HG03045 (cell line): ENCODE data around the gene TCOF1.

ENCODE experiments used
- ATAC-seq: cut with Tn5 transposase; IDR thresholded peaks from one replicate; pipeline ENCODE4 v1.9.1; 2021; ENCODE audit warnings: mild to moderate bottlenecking, moderate library complexity; ENCODE audit not compliant: unreplicated experiment

TCOF1 gene

DNA sequence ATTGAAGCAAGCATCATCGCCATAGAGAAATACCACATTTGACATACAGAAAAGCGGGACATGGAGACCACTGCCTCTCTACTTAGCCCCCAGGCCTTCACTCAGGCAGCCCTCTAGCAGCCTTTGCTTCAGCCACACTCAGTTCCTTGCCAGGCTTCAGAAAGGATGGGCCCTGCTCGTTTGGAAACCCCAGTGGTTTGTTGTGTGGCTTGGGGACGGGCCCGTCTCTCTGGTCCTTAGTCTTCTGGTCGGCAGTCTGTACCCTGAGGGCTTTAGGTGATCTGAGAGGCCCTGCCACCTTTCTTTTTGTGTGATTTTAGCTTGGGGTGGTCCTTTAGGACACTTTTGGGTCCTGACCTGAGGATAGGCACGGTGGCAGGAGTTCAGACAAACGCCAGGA is 33.7 kb upstream of the TCOF1 start:
- ATAC-seq, result no peak

DNA sequence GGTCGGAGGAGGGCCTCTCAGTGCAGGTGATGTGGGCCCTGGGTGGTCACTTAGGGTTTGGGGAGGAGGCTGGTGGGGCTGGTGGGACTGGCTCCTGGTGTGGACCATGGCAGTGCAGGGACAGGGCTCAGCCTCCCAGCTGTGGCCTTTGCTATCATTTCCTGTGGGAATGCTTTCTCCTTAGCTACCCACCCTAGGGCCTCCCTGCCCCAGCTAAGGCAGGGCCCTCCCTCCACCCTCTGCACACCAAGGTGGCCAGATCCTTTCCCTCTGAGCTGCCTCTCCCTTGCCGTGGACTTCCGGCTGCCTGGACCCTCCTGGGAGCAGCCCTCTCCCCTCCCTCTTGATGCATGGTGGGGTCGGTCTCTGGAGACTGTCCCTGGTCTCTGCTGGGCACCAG is 32.1 kb upstream of the TCOF1 start:
- no peak for ATAC-seq

DNA sequence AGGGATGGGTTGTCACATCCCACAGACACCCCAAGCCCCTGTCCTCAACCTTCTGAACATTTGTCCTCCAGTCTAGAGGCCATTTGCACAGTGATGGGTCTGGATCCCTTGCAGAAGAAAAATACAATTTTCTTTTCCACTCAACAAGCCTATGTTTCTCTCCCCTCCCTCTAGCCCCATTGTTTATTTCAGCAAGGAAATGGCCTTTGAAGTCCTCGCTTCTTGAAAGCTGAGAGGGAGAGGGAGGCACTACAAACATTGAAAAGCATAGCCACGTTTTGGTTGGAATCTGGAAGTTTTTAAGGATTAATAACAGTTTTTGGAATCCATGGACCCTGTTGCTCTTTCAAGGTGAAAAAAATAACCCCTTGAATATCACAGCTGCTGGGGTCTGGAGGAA is 30.8 kb upstream of the TCOF1 start:
- no peak for ATAC-seq

DNA sequence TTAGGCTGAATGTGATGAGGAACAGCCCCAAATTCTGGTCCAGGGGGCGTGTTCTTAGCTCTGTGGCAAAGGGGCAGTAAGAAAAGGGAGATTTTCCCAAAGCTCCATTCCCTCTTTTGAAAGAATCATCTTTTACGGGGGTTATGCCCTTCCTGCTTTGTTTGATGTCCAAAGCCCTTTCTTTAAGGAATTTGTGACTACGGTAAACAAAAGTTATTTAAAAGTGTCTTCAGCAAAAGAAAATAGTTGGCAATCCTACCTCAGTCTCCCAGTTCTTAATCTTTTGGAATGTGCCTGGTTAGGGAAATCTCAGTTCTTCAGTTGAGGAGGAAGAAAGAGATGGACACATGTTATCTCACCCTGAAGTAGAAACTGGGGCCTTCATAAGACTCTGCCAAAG is 30.4 kb upstream of the TCOF1 start:
- no peak for ATAC-seq

DNA sequence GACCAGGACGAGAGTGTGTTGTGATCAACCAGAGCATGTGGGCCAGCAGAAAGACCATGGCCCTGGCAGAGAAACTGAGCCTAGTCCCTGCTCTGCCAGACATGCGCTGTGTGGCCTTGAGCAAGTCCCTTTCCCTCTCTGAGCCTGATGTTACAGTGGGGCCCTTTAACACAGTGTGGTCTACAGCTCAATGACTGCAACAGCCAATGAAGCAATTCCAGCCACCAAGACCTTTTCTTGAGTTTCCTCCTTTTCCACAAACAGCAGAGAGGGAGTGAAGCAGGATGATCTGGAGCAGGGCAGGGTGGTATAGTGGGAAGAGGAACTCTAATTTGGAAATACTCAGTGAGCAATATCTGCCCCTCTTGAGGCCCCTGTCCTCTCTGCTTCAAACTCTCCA is 29.0 kb upstream of the TCOF1 start:
- no peak for ATAC-seq

DNA sequence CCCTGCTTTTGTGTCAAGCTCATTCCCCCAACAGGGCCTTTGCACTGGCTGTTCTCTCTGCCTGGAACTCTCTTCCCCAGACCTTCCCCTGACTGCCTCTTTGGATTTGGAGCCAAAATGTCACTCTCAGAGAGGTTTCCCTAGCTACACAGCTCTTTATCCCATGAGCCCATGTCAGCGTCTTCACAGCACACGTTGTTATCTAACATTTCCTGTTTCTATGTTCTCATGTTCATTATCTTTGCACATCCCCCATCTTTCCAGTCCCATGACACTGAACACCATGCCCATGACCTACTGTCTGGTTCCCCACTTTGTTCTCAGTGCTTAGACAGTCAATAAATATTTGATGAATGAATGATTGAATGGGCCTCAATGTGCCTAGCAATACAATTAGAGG is 28.5 kb upstream of the TCOF1 start:
- no peak for ATAC-seq

DNA sequence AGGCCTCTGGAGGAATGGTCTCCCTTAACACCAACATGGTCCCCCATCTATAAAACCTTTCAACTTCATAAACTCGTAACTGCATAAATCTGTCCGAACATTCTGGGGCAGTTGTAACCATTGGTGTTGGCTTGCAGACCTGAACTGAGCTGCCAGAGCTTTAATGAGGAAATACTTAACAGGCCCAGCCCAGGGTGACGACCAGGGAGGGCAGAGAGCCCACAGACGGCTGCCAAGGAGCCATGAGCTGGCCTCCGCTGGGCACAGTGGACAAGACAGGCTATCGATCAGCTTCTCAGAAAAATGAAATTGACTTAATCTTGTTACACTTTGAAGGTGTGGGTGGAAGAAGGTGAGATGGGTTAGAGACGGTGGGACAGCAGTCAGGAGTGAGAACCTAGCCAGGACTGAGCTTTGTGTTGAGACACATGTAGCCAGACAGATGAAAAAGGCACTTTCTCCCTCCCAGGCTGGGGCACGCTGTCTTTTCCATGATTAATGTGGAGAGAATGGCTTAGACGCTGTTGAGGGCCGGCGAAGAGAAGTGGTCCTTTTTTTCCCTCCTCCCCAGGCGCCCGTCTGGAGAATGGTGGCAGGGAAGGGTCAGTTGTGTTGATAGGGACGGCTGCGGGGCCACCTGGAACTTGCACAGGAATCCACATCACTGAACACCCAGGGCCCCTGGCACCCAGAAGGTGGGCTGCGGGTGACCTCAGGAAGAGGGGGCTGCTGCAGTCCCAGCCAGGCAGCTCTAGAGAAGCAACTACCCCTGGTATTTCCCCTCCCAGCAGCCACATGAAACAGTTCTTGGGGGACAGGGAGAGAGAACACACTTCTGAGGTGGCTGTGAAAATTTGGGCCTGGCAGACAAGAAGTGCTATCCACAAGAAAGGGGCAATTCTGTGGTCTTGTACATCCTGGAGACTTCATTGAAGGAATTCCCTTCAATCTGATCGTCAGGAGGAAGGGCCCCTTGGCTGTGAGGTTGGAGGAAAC is 27.3 kb upstream of the TCOF1 start:
- no peak for ATAC-seq

DNA sequence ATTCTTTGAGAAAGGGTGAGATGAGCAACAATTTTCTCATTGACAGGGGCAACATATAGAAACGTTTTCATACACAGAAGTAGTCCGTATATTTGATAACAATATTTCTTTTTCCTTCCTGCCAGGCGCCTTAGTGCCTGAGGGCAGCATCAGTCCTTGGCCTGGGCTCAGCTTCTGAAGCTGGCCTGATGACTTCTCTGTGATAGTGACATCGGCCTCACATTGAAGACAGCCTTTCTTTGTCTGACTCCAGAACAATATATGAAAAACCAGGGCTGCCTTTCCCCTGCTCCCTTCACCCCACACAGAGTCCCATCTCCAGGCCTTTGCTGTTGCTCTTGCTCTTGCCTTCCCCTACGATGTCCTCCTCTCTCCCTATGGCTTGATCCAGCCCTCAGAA is 24.1 kb upstream of the TCOF1 start:
- ATAC-seq, result no peak

DNA sequence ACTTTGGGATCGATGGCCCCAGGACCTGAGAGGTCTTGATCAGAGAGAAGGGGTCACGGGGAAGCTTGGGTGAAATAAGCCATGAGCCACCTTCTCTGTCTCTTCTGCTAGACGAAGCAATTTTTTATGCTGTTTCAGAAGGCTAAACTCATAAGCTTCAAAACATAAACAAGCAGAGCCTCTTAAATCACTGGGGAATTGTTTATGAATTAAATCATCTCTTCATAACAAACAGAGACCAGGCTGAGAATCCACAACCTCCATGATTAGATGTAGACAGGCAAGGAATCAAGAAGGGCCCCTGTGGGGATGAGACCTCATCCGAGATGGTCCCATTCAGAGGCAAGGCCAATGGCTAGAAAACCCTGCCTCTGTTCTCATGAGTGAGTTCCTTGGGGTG is 21.7 kb upstream of the TCOF1 start:
- ATAC-seq, result no peak

DNA sequence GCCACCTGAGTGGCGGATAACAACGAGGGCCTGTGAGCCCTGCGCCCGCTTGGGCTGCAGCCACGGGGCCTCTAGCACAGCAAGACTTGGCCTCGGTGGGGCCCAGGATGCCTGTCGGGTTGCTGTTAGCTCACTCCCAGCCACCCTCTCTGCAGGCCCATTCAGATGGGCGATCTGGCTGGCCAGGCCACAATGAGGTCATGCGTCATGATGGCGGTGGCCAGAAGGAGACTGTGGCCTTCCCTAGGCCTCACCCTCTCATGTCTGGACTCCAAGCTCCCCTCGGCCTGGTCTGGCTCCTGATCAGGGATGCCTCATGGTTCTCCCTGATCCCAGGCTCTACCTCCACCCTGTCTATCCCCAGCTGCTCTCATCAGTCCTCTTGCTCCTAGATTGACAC is 19.0 kb upstream of the TCOF1 start:
- no peak for ATAC-seq

DNA sequence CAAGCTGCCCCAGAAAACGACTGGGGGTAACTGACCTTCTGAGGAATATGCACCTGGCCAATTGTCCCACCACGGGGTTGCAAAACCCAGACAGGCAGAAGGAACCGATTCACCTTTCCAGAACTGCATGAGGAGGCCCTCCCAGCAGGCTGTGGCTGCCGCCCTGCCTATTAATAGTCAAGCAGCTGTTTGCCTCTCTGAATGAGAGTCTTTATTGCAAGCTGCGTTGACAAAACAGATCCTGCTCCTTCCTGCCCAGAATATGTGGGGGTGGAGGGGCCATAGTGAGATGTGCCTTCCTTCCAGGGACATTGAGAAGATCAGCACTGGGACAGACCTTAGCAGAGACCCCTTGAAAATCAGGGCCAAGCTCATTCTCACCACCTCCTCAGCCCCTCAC is 18.3 kb upstream of the TCOF1 start:
- no peak for ATAC-seq

DNA sequence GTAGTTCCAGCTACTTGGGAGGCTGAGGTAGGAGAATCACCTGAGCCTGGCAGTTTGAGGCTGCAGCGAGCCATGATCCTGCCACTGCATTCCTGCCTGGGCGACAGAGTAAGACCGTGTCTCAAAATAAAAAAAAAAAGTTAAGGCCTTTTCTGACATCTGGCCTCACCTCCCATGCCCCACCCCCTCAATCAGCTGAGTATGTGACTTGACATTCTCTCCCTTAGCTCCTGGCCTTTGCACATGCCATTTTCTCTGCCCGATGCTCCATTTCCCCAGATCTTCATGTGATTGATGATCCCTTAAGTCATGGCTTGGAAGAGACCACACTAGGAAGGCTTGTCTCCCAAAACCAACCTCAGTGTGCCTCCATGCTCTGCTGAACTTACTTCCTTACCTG is 17.7 kb upstream of the TCOF1 start:
- ATAC-seq, result no peak

DNA sequence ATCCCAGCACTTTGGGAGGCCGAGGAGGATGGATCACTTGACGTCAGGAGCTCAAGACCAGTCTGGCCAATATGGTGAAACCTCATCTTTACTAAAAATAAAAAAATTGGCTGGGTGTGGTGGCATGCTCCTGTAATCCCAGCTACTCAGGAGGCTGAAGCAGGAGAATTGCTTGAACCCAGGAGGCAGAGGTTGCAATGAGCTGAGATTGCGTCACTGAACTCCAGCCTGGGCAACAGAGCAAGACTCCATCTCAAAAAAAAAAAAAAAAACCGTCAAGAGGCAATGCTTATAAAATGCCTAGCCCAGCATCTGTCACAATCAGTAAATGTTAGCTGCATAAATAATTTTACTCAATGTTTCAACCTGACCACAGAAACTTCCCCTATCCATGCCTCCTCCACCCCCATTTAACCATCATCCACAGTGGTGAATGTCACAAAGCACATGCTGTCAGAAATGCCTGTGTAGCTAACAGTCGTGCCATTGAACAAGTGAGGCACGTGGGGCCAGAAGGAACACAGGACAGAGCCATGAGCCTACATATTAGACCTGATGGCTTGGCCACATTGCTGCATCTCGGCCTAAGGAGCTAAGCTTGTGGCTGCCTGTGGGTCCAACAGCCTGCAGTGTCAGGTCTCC is 16.8 kb upstream of the TCOF1 start:
- ATAC-seq, result no peak

DNA sequence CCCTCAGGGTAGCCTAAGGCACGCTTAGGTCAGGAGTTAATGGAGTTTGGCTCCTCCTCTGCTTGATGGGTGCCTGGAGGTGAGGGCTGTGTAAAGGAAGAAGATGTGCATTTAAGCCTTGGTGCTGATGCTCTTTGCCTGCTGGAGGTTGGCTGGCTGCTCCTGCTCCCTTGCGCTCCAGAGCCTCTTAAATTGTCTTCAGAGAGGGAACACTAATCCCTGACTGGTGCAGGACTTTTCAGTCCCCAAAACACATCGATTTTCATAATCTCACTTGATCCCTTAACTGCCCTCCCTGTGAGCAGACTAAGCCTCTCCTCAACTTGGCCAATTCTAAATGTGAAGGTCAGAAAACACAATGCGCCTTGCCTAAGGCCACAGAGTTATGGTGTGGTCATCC is 16.2 kb upstream of the TCOF1 start:
- ATAC-seq, result no peak

DNA sequence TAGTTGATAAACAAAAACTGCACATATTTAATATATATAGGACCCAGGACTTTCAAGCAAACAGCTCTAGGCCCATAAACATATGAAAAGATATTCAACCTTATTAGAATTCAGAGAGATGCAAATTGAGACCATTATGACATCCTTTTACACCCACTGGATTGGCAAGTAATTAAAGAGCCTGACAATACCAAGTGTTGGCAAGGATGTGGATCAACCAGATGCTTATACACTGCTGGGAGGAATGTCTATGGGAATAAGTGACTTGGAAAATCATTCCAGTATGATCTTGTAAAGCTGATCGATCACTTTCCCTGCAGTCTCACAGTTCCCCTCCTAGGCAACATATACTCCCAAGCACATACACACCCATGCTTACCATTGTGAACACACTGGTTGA is 15.5 kb upstream of the TCOF1 start:
- no peak for ATAC-seq

DNA sequence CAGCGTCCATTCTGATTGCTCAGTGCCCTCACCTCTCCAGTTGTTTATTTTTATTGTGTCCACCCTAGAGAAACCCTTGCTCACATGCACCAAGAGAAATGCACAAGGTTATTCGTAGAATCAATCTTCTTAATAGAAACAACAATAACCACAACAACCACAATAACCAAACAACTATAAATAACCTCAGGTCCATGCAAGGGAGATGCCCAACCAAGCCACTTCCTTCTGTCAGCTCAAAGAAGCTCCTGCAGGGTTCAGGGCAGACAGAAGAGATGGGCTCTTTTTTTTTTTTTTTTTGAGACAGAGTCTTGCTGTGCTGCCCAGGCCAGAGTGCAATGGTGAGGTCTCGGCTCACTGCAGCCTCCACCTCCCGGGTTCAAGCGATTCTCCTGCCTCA is 14.9 kb upstream of the TCOF1 start:
- no peak for ATAC-seq

DNA sequence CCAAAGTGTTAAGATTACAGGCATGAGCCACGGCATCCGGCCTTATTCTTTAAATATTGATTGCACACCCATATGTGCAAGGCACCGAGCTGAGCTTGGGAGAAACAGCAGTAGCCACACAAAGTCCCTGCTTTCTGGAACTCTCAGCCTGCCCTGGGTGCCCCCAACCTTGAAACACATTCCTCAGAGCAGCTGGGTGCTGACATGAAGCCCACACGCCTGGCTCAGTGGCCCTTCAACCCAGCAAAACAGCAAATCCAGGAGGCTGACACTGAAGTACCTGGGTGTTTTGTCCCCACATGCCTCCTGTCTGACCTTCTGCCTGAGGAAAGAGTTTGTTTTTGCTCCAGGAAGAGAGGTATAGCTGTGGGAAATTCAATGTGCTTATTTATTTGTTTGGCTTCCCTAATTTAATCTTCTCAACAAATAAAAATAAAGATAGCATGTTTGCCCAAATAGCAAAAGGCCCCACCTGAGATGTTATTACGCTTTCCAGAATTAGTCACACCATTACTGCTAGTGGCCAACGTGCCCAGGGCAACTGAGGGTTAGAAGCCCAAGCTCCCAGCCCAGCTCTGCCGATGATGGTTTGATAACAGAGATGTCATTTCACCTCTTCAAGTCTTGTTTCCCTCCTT is 13.4 kb upstream of the TCOF1 start:
- ATAC-seq, result no peak

DNA sequence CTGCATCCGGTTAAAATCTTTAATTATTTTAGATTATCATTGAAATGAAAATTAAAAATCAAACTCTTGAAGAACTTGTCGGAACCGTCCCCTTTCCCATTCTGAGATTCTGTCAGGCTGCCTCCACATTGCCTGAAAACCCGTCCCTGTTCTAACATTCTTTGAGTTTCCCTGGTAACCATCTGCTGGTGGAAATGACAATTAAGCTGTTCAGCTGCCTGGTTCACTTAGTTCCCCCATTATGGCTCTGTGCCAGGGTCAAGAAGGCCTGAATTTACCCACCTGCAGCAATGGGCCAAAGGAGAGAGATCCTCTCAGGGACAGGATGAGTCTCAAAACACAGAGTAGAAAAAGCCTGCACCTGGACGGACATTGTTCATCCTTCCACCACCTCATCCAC is 11.8 kb upstream of the TCOF1 start:
- ATAC-seq, result no peak

DNA sequence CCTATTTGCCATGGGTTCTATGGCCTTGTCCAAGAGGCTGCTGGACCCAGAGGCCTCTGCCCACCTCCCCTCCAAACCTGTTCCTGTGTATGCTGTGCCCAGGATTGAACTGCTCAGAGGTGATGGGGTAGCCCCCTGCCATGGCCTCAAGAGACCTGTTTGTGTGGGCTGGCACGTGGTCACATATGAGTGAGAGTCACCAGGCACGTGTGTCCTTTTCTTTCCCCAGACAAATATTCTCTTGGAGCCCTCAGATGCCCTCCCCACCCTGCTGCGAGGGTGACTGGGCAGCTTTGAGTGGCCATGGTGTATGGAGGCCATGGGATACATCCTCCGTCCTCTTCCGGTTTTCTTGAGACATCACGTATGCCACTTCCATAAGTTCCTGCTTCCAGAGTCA is 10.9 kb upstream of the TCOF1 start:
- no peak for ATAC-seq

DNA sequence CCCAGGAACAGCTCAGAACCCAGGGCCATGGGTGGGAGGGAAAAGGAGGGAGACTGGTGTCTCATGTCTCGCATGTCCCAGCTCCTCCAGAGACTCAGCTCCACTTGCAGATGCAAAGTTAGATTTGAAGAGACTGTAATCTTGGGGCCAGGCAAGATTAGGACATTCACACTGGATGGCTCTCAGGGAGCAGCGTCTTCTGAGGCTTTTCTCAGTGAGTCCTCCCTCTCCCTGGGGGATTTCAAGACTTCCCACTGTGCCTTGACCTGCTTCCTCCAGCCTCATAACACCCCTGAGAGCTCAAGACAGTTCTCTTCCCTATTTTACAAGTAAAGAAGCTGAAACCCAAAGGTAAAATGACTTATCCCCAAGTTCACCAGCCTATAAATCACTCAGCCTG is 10.5 kb upstream of the TCOF1 start:
- no peak for ATAC-seq

DNA sequence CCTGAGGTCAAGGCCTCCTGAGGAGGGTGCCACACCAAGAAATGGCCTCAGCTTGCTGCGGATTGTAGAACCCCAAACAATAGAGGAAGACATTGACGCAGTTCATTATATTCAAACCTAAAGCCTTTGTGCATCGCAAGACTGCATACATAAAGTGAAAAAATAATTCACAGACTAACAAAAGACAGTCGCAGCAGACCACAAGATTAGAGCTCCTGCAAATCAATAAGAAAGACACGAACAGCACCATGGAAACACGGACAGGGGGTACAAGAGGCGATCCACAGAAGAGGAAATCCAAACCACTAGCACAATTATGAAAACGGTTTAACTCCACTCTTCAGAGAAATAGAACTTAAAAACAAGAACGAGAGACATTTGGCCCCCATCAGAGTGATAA is 10.0 kb upstream of the TCOF1 start:
- ATAC-seq, result no peak

DNA sequence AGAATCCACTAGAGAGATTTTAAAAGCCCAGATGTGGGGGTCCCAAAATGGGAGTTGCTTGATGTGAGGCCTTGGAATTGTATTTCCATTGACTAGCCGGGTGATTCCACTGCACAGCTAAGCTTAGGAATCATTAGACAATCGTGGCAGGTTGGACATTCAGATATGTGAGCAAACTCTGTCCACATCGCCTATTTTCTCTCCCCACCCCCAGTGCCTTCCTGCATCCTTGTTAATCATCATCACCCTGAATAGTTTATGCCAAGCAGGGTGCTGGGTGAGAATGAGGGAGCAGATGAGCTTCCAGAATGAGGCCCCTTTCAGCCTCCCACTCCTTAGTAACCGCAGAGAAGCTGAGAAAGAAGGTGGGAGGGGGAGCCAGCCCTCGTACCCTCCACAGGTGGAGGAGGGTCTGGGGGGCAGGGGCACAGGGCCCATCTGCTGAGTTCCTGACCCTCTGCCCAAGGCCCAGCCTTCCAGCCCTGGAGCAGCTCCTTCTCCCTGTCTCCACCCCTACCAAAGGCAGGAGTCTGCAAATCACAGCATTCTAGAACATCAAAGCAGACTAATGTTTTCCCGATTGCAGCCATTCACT is 7.7 kb upstream of the TCOF1 start:
- no peak for ATAC-seq
